Measurements from ENCODE around the gene FMN1.

The FMN1 gene

GRCh38 chr15:32757426-32757825, 437.1 kb downstream of the FMN1 start:
- DNase-seq (ENCODE audit: low read depth): no peak
- H3K4me3 ChIP-seq (ENCODE audit: low read length): no peak overlapping the region
- no peak for TF ChIP-seq CTCF (conservative IDR thresholded peaks at IDR 0.05; ENCODE audit: low read length)

GRCh38 chr15:32750979-32751378, 443.5 kb downstream of the FMN1 start:
- TF ChIP-seq CTCF (conservative IDR thresholded peaks at IDR 0.05; ENCODE audit: low read length): no peak
- DNase-seq (ENCODE audit: low read depth): no peak

GRCh38 chr15:32747921-32748342, 446.6 kb downstream of the FMN1 start:
- DNase-seq (ENCODE audit: low read depth): peak; percentile 66
- no peak for TF ChIP-seq CTCF (conservative IDR thresholded peaks at IDR 0.05; ENCODE audit: low read length)
- H3K4me3 ChIP-seq (ENCODE audit: low read length): no peak overlapping the region

More at GRCh38 chr15:32750979-32751378, 443.5 kb downstream of the FMN1 start:
- H3K4me3 ChIP-seq (ENCODE audit: low read length): no peak overlapping the region

GRCh38 chr15:32746116-32746857, 448.2 kb downstream of the FMN1 start:
- no peak for DNase-seq (ENCODE audit: low read depth)
- TF ChIP-seq CTCF (conservative IDR thresholded peaks at IDR 0.05; ENCODE audit: low read length): no peak

GRCh38 chr15:32743411-32744140, 450.9 kb downstream of the FMN1 start:
- DNase-seq (ENCODE audit: low read depth): no peak
- no peak overlapping the region for H3K4me3 ChIP-seq (ENCODE audit: low read length)
- no peak for TF ChIP-seq CTCF (conservative IDR thresholded peaks at IDR 0.05; ENCODE audit: low read length)

More at GRCh38 chr15:32746116-32746857, 448.2 kb downstream of the FMN1 start:
- no peak overlapping the region for H3K4me3 ChIP-seq (ENCODE audit: low read length)

GRCh38 chr15:32739522-32740063, 454.9 kb downstream of the FMN1 start:
- no peak overlapping the region for H3K4me3 ChIP-seq (ENCODE audit: low read length)
- no peak for DNase-seq (ENCODE audit: low read depth)
- TF ChIP-seq CTCF (conservative IDR thresholded peaks at IDR 0.05; ENCODE audit: low read length): no peak
